Thymus (tissue), 11 donors: ENCODE results near the gene KRT74. TPM values are rescaled to one million over a fixed set of nuclear protein-coding genes. Genes with fewer than 3 reads are reported as not detected.

Experiments
- DNase-seq, 9 donors: peaks; one replicate each; pipeline ENCODE4 v3.0.0-alpha.2; 2013; ENCODE audit warnings: low spot score in 9 of 9, low read depth in 6 of 9, missing footprints in 1 of 9
- H3K27ac ChIP-seq, 2 donors: one replicate each; pipeline ENCODE4 v1.5.1; 2013; ENCODE audit warnings: control low read depth in 1 of 2, low read depth in 1 of 2, low read length in 1 of 2, mild to moderate bottlenecking in 1 of 2, moderate library complexity in 1 of 2
- H3K27me3 ChIP-seq, 2 donors: one replicate each; pipeline ENCODE4 v1.5.1; 2013; ENCODE audit warnings: low read length in 1 of 2; ENCODE audit not compliant: control insufficient read depth in 2 of 2, insufficient read depth in 1 of 2
- H3K36me3 ChIP-seq, 2 donors: one replicate each; pipeline ENCODE4 v1.5.1; 2013; ENCODE audit warnings: low read length in 1 of 2, mild to moderate bottlenecking in 1 of 2, moderate library complexity in 1 of 2; ENCODE audit not compliant: control insufficient read depth in 2 of 2, insufficient read depth in 2 of 2
- H3K4me1 ChIP-seq, 2 donors: one replicate each; pipeline ENCODE4 v1.5.1; 2013; ENCODE audit warnings: low read length in 2 of 2; ENCODE audit not compliant: control insufficient read depth in 2 of 2, insufficient read depth in 2 of 2
- H3K4me3 ChIP-seq, 2 donors: one replicate each; pipeline ENCODE4 v1.5.1; 2013; ENCODE audit warnings: low read length in 2 of 2, control low read depth in 1 of 2, mild to moderate bottlenecking in 1 of 2
- H3K9me3 ChIP-seq, 2 donors: one replicate each; pipeline ENCODE4 v1.5.1; 2013; ENCODE audit warnings: low read length in 1 of 2, mild to moderate bottlenecking in 1 of 2; ENCODE audit not compliant: control insufficient read depth in 2 of 2, insufficient read depth in 1 of 2
- WGBS: extraction: QIAGEN DNeasy Blood & Tissue Kit; methylation state at CpG from one replicate; pipeline ENCODE4 v1.1.7; 2013; 5-methylcytosine and 5-hydroxymethylcytosine counted together
- polyA plus RNA-seq: library from polyadenylated mRNA; stranded (reverse); fragments of 200-250 nt; gene quantifications from one replicate; pipeline ENCODE4 v1.2.3, GENCODE V29; 2013
- total RNA-seq: library from RNA; stranded (reverse); fragments of 120-200 nt; gene quantifications from one replicate; pipeline ENCODE4 v1.2.4, GENCODE V29; 2013
- donor health status: healthy.

Gene KRT74
- total and polyA plus RNA-seq, 2 donors = 0.09 to 0.34 TPM

GRCh38 chr12:52530905-52531304 is 42.7 kb downstream of the KRT74 start:
- peaks cover 0 to 6% of the 10 kb centered on the region in 2 donors for H3K4me1 ChIP-seq
- H3K27me3 ChIP-seq = peaks cover 0 to 7% of the 10 kb centered on the region in 2 donors
- H3K9me3 ChIP-seq = no peaks in the 10 kb centered on the region
- DNase-seq = no peak
- WGBS = 85% methylated on average over 2 of the region's 2 CpGs
- H3K27ac ChIP-seq = no peak overlapping the region
- no peaks in the 10 kb centered on the region for H3K36me3 ChIP-seq
- H3K4me3 ChIP-seq = no peak overlapping the region

- DNase-seq = no peak
- no peak overlapping the region for H3K27ac ChIP-seq
- H3K4me1 ChIP-seq = peaks cover 0 to 11% of the 10 kb centered on the region in 2 donors
- WGBS = 83% methylated on average over 2 of the region's 2 CpGs
- no peaks in the 10 kb centered on the region for H3K9me3 ChIP-seq
- no peak overlapping the region for H3K4me3 ChIP-seq
- H3K27me3 ChIP-seq = peaks cover 0 to 7% of the 10 kb centered on the region in 2 donors
- H3K36me3 ChIP-seq = no peaks in the 10 kb centered on the region
These were observed 43.3 kb downstream of the KRT74 start for GRCh38 chr12:52530366-52530765.

GRCh38 chr12:52529846-52530245 is 43.8 kb downstream of the KRT74 start:
- Histone ChIP-seq H3K27ac (no peak overlapping the region), H3K27me3 (peaks cover 0 to 7% of the 10 kb centered on the region in 2 donors), H3K36me3 (no peaks in the 10 kb centered on the region), H3K9me3 (no peaks in the 10 kb centered on the region), H3K4me3 (no peak overlapping the region), H3K4me1 (peaks cover 0 to 16% of the 10 kb centered on the region in 2 donors)
- 96% methylated on average over 9 of the region's 9 CpGs for WGBS
- no peak for DNase-seq

- Histone ChIP-seq H3K36me3 (no peaks in the 10 kb centered on the region), H3K27ac (no peak overlapping the region), H3K4me3 (no peak overlapping the region), H3K4me1 (peaks cover 0 to 16% of the 10 kb centered on the region in 2 donors), H3K27me3 (peaks cover 0 to 9% of the 10 kb centered on the region in 2 donors), H3K9me3 (no peaks in the 10 kb centered on the region)
- DNase-seq = no peak
- 100% methylated on average over 2 of the region's 2 CpGs for WGBS
These were observed 44.2 kb downstream of the KRT74 start for GRCh38 chr12:52529417-52529816.

GRCh38 chr12:52528641-52529143 is 45.0 kb downstream of the KRT74 start:
- DNase-seq = no peak
- 94% methylated on average over 8 of the region's 8 CpGs for WGBS

GRCh38 chr12:52527121-52527800 is 46.4 kb downstream of the KRT74 start:
- Histone ChIP-seq H3K27ac (no peak overlapping the region), H3K4me3 (no peak overlapping the region), H3K9me3 (no peaks in the 10 kb centered on the region), H3K27me3 (peaks cover 0 to 7% of the 10 kb centered on the region in 2 donors), H3K36me3 (no peaks in the 10 kb centered on the region), H3K4me1 (peaks cover 0 to 28% of the 10 kb centered on the region in 2 donors)
- DNase-seq = no peak
- 77% methylated on average over 4 of the region's 4 CpGs for WGBS

More at GRCh38 chr12:52528641-52529143, 45.0 kb downstream of the KRT74 start:
- H3K9me3 ChIP-seq = no peaks in the 10 kb centered on the region
- no peak overlapping the region for H3K4me3 ChIP-seq
- H3K4me1 ChIP-seq = peaks cover 0 to 21% of the 10 kb centered on the region in 2 donors
- H3K27ac ChIP-seq = no peak overlapping the region
- H3K27me3 ChIP-seq = peaks cover 0 to 8% of the 10 kb centered on the region in 2 donors
- H3K36me3 ChIP-seq = no peaks in the 10 kb centered on the region

- Histone ChIP-seq H3K36me3 (no peaks in the 10 kb centered on the region), H3K27me3 (peaks cover 0 to 7% of the 10 kb centered on the region in 2 donors), H3K9me3 (no peaks in the 10 kb centered on the region), H3K4me3 (no peak overlapping the region), H3K4me1 (peaks cover 0 to 34% of the 10 kb centered on the region in 2 donors), H3K27ac (peak overlapping the region in 1 of 2 donors; percentile 82)
- DNase-seq = no peak
- WGBS = 82% methylated on average over 8 of the region's 8 CpGs
These were observed 47.1 kb downstream of the KRT74 start for GRCh38 chr12:52526511-52526951.

GRCh38 chr12:52525661-52526499 is 47.8 kb downstream of the KRT74 start:
- no peak for DNase-seq
- 91% methylated on average over 13 of the region's 13 CpGs for WGBS
- H3K27ac ChIP-seq = peak overlapping the region; percentile 67 to 82
- no peaks in the 10 kb centered on the region for H3K9me3 ChIP-seq
- H3K27me3 ChIP-seq = peaks cover 0 to 3% of the 10 kb centered on the region in 2 donors
- peaks cover 0 to 39% of the 10 kb centered on the region in 2 donors for H3K4me1 ChIP-seq
- no peak overlapping the region for H3K4me3 ChIP-seq
- H3K36me3 ChIP-seq = no peaks in the 10 kb centered on the region
